AG20443 (cell line): ENCODE measurements around the gene ZCCHC10.
"Not testable (repeated sequence)": the region's sequence is repeated elsewhere in the genome, so short reads cannot be mapped to it uniquely, and the experiment has no call there.

Experiments used
- DNase-seq: peaks from one replicate; pipeline ENCODE4 v3.0.0; 2012; ENCODE audit warnings: low spot score, mixed read lengths

ZCCHC10 gene

DNA sequence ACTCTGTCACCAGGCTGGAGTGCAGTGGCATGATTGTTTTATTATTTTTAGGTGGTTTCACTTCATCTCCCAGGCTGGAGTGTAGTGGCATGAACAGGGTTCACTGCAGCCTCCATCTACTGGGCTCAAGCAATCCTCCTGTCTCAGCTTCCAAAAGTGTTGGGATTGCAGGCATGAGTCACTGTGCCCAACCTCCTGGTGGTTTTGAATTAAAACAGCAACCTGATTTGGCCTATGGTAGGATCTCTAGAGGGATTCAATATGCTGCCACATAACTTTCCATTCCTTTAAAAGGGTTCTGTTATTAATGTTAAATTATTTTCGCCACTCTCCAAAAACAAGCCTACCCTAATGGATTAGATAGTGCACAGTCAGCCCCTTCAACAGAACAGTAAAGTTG, 15.6 kb upstream of the ZCCHC10 start:
- DNase-seq = no peak

DNA sequence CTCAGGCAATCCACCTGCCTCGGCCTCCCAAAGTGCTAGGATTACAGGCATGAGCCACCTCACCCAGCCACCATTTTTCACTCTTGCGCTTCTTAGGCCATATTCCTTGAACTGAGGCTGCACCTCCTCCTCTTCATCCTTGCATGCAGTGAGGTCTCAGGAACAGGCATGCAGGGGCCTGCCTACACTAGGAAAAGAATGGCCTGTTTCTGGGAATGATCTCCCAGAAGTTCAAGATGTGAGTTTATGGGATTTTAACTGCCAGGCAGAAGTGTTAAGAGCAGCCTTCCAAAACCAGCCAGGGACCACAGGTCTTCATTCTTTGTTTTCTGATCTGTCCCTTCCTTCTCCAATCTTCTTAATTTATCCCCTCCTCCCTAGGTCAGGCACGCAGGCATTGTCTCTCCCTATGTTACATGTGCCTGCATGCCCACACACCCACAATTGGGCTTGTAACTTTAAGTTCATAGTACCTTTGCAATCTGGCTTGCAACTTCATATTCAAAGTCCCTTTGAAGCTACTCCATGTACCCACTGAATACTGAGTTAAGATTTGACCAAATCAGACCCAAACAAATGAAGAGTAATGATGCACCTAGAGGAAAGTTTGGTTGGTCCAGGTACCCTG, 14.9 kb upstream of the ZCCHC10 start:
- no peak for DNase-seq

DNA sequence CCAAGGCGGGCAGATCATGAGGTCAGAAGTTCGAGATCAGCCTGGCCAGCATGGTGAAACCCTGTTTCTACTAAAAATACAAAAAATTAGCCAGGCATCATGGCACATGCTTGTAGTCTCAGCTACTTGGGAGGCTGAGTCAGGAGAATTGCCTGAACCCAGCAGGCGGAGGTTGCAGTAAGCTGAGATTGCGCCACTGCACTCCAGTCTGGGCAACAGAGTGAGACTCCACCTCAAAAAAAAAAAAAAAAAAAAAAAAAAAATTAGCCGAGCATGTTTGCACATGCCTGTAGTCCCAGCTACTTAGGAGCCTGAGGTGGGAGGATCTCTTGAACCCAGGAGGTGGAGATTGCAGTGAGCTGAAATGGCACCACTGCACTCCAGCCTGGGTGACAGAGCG, 10.3 kb upstream of the ZCCHC10 start:
- not testable (repeated sequence) for DNase-seq

- no peak for DNase-seq
Measured at GRCh38 chr5:133035224-133035623, 8.9 kb upstream of the ZCCHC10 start.

DNA sequence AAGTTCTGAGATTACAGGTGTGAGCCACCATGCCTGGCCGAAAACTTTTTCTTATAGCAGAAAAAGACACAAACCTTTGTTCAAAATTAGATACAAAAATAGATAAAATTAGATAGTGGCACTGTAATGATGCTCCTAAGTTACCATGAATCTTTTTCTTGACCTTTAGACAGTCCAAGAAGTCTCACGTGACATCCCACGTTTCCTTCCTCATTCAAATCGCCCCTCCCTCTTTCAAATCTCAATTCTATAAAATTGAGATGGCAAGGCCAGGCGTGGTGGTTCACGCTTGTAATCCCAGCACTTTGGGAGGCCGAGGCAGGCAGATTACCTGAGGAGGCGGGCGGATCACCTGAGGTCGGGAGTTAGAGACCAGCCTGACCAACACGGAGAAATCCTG, 7.7 kb upstream of the ZCCHC10 start:
- DNase-seq = no peak

DNA sequence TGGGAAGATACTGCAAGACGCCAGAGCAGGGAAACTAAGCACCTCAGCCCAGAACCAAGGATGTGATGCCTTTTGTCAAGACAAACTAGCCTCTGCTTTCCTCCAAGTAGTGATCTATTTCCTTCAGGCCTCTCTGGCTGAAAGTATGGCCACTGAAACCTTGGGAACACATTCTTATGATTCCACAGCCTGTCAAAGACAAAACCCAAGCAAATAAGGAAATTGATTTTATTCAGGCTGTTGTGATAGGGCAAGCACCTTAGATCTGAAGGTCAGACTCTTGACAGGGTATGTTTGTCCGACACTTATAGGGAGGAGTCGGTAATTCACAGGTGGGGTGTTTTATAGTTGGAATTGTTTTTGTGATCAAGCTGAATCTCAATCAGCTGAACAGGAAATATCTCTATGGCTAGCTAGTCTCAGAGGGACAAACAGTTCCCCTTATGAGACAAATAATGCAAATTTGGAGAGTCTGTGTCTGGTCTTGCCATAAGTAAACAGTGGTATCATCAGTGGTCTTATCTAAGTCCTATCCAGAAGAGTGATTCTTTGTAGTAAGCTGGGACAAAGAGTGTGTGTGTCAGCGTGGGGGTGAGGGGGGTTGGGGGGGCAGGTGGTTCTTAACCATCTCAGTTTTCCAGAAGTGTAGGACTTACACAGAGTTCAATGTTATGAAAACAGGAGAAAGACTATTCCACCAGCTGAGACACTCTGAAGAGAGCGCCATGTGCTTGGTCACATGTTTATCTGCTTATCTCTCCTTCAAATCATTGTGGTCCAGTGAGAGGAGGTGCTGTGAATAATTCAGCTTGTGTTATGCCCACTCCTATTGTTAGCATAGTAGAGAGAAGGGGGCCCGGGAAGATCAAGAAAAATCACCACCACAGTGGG, 6.7 kb upstream of the ZCCHC10 start:
- peak; percentile 11 for DNase-seq

DNA sequence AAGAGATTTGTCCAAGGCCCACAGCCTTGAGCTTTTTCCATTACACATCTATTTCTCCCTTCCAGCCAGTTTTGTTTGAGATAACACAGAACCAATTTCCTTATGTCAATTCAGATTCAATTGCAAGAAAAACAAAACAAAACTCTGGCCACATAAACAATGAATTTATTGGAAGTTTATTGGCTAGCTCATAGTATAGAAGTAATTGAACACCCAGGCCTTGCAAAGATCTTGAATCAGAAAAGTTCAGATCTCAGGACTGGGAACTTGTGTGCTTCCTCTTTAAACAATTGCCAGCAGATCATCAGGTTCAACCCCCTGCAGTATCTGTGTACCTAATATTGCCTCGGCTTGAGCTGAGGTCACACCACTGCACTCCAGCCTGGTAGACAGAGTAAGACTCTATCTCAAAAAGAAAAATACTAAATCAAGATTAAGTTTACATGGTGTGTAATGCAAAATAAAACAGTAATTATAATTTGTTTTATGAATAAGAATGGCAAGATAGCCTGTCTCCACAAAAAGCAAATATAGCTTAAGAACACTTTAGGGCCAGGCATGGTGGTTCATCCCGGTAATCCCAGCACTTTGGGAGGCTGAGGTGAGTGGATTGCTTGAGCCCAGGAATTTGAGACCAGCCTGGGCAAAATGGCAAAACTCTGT, 4.1 kb upstream of the ZCCHC10 start:
- DNase-seq = no peak

- DNase-seq = no peak
Measured at GRCh38 chr5:133029416-133029815, 3.1 kb upstream of the ZCCHC10 start.

DNA sequence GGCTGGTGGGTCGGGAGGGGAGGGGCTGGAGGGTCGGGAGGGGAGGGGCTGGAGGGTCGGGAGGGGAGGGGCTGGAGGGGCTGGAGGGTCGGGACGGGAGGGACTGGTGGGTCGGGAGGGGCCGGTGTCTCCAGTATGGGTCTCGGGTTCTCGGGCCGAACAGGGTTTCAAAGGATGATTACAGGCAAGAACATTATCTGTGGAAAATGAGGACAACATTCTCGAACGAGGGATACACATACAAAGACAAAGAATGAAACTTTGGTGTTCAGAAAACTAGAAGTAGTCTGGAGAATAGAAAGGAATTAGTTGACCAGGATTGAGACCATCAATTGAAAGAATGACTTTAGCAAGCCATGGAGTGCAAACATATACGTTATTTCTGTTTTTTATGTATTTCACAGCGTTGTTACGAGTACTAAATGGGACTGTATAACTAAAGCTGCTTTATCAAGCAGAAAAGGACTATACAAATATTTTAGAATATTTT, 360 bp upstream of the ZCCHC10 start:
- no peak for DNase-seq

DNA sequence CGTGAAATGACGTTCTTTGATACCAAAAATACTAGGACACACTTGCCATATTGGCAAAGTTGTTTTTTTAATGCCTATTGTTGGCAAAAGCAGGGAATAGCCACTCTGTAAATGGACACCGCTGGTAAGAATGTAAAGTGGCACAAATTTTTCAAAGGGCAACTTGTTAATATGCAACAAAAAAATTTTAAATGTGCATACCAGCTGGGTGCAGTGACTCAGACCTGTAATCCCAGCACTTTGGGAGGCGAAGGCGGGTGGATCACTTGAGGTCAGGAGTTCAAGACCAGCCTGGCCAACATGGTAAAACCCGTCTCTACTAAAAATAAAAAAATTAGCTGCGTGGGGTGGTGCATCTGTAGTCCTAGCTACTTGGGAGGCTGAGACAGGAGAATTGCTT, 6.9 kb downstream of the ZCCHC10 start:
- DNase-seq = not testable (repeated sequence)

DNA sequence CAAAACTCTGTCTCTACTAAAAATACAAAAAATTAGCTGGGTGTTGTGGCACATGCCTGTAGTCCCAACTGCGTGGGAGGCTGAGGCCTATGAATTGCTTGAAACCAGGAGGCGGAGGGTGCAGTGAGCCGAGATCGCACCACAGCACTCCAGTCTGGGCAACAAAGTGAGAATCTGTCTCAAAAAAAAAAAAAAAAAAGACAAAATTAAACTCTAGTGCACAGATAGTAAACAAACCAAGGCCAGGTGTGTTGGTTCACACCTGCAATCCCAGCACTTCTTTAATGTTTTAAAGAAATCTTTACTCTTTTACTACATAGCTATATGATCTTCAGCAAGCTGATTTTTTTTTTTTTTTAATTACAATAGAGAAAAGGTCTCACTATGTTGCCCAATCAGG, 8.4 kb downstream of the ZCCHC10 start:
- no peak for DNase-seq

- peak; percentile 53 for DNase-seq
Measured at GRCh38 chr5:133015466-133015865, 10.9 kb downstream of the ZCCHC10 start.

GRCh38 chr5:133008455-133008854, 17.9 kb downstream of the ZCCHC10 start:
- not testable (repeated sequence) for DNase-seq

DNA sequence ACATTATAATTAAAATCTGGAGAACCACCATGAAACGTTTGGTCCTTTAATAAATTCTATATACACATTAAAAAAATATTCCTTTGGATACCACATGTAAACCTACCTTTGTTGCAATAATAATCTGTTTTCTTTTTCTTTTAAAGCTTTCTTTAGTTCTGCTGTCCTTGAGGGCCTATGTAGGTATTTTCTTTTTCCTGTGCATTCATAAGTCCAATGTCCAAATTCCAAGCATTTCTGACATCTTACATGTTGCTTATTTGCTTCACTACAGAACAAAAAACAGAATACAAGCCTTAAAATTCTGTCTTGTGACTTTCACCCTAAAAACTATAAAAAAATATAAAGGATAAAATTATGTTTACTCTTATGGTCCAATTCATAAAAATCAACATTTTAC, 19.7 kb downstream of the ZCCHC10 start:
- DNase-seq = no peak

GRCh38 chr5:132999246-132999645, 27.1 kb downstream of the ZCCHC10 start:
- no peak for DNase-seq

- DNase-seq = no peak
Measured at GRCh38 chr5:132998556-132998955, 27.8 kb downstream of the ZCCHC10 start.

DNA sequence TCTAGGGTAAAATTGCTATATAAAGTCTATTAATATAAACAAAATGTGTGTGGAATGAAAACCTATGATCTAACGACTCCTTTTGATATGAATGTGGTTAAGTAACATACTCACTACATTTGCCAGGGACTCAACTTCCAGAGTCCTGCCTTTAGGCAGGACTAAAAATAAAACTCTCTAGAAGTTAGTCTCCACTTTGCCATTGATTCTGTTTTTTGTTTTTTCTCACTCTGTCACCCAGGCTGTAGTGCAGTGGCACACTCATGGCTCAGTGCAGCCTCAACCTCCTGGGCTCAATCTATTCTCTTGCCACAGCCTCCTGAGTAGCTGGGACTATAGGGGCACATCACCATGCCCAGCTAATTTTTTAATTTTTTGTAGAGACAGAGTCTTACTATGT, 30.0 kb downstream of the ZCCHC10 start:
- no peak for DNase-seq

GRCh38 chr5:132987531-132988408, 38.6 kb downstream of the ZCCHC10 start:
- DNase-seq = no peak

- DNase-seq = not testable (repeated sequence)
Measured at GRCh38 chr5:132982971-132983370, 43.4 kb downstream of the ZCCHC10 start.

DNA sequence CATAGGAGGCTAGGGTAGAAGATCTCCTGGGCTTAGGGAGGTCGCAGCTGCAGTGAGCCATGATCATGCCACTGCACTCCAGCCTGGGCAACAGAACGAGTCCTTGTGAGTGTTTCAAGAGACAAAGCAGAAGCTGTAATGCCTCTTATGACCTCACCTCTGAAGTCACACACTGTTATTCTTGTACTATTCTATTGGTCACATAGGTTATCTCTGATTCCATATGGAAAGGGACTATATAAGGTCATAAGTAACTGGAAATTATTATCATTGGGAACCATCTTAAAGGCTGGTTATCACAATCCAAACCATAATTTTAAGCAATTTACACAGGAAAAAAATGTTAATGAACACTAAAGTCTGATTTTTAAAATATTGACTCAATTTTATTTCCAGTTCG, 45.1 kb downstream of the ZCCHC10 start:
- DNase-seq = no peak

GRCh38 chr5:132979976-132980375, 46.4 kb downstream of the ZCCHC10 start:
- DNase-seq = no peak
